Measurements from ENCODE around the gene ATG2A.

ATG2A gene

GRCh38 chr11:64845129-64845775, 71.8 kb downstream of the ATG2A start:
- H3K4me3 ChIP-seq (ENCODE audit: low read depth, low read length), result peak overlapping the region; percentile 94
- TF ChIP-seq CTCF (IDR thresholded peaks at IDR 0.05; ENCODE audit: control insufficient read depth, extremely low read depth, insufficient read depth), result no peak
- no peak for DNase-seq (ENCODE audit: low read depth)

Measured in LNCaP clone FGC (cell line).